SK-N-SH (cell line): ENCODE measurements around the gene SLC6A8.

Source experiments
- TEAD4 ChIP-seq: IDR thresholded peaks from 2 replicates; pipeline ENCODE4 v1.4.0; 2012; ENCODE audit warnings: mild to moderate bottlenecking, borderline replicate concordance; ENCODE audit not compliant: insufficient read depth
- TF ChIP-seq, protein P1 (sequence below): fragments of 150-350 bp; IDR thresholded peaks from 2 replicates; pipeline ENCODE4 v1.6.1; 2017; ENCODE audit warnings: antibody characterized with exemption, low read length, low read depth, borderline replicate concordance

GRCh38 chrX:153714256-153714655 lies 26.5 kb downstream of the SLC6A8 start:
- TF ChIP-seq, protein P1, sequence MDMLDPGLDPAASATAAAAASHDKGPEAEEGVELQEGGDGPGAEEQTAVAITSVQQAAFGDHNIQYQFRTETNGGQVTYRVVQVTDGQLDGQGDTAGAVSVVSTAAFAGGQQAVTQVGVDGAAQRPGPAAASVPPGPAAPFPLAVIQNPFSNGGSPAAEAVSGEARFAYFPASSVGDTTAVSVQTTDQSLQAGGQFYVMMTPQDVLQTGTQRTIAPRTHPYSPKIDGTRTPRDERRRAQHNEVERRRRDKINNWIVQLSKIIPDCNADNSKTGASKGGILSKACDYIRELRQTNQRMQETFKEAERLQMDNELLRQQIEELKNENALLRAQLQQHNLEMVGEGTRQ: no peak
- no peak for TF ChIP-seq TEAD4
